Raji (cell line): ENCODE data around the gene FHIP1B.

Experiments used
- POLR2A ChIP-seq: IDR thresholded peaks from 2 replicates; pipeline ENCODE4 v1.6.1; 2011; ENCODE audit warnings: low read depth, low read length, control low read depth; ENCODE audit not compliant: insufficient read depth

The FHIP1B gene

DNA sequence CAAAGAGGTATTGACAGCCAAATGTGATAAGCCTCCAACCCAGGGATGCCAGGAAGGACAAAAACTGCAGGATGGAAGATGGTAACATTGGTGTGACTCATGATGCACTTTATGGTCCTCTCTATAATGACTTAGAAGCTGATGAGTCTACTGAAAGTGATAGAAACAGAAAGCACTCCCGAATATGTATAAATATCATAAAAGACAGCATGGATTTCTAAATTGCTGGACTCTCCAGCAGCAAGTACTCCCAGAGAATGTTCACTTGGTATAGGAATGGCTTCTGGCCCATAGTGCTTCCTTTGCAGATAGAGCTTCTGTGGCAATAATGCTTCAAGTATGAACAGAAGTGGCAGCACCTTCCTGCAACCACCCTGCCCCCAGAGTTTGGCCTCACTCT is 64.2 kb downstream of the FHIP1B start, which contains the start of gene OR52B2:
Gene OR52B2 (minus strand): TSS at position 101 of the 400 bp plus-strand sequence. CDS start 0 bp downstream, at position 101.
- TF ChIP-seq POLR2A: no peak
